GM10248 (cell line): ENCODE measurements around the gene FKBP1A.

ENCODE experiments used
- CTCF ChIA-PET: fragments of 300-600 bp; sonication (Branson Sonifier 250); formaldehyde crosslinking; extraction: SDS; loops from one replicate; lab custom pipeline; 2021; ENCODE audit warnings: antibody characterized with exemption; lab: Yijun Ruan, JAX
- POLR2A ChIA-PET: fragments of 350-650 bp; sonication (Branson Sonifier 250); formaldehyde crosslinking; extraction: SDS; loops from one replicate; lab custom pipeline; 2020; ENCODE audit warnings: antibody characterized with exemption; lab: Yijun Ruan, JAX
- DNase-seq: peaks from one replicate; pipeline ENCODE4 v3.0.0; 2012; ENCODE audit errors: extremely low spot score
- TF ChIP-seq, protein P1 (sequence below): IDR thresholded peaks from 2 replicates; pipeline ENCODE4 v1.5.1; 2012; ENCODE audit warnings: mild to moderate bottlenecking, low read depth; ENCODE audit errors: extremely low read depth, missing control alignments, control extremely low read depth

The FKBP1A gene

DNA sequence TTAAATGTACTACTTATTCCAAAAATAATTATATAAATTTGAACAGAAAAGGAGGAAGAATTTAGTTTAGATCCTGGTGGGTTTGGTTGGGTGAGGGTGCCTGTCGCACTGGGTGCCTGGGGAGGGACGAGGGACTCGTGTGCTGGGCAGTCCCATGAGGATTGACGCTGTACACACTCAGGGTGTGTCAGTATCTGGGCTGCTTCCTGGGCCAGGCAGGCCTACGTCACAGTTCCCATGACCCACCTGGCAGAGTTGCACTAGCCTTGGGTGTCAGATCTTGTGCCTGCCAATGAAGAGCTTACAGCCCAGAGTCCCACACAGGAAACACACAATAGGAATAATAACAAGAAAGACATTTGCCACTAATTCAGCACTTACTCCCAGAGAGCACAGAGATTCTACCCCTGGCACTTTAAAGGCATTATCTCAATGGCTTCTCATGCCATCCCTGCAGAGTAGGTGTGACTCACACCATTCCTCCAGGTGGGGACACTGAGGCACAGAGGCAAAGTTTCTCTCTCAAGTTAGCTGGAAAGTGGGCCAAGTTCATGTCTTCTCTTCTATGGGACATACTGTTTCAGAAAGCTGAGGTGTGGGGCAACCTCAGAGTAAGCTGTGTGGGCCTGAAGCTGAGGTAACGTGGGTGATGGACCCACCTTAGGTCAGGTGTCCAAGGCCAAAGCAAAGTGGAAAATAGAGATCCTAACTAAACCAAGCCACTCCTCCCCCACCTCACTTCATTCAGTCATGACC, 62.6 kb downstream of the FKBP1A start:
- TF ChIP-seq, protein P1, sequence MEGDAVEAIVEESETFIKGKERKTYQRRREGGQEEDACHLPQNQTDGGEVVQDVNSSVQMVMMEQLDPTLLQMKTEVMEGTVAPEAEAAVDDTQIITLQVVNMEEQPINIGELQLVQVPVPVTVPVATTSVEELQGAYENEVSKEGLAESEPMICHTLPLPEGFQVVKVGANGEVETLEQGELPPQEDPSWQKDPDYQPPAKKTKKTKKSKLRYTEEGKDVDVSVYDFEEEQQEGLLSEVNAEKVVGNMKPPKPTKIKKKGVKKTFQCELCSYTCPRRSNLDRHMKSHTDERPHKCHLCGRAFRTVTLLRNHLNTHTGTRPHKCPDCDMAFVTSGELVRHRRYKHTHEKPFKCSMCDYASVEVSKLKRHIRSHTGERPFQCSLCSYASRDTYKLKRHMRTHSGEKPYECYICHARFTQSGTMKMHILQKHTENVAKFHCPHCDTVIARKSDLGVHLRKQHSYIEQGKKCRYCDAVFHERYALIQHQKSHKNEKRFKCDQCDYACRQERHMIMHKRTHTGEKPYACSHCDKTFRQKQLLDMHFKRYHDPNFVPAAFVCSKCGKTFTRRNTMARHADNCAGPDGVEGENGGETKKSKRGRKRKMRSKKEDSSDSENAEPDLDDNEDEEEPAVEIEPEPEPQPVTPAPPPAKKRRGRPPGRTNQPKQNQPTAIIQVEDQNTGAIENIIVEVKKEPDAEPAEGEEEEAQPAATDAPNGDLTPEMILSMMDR: no peak
- no peak for DNase-seq
- POLR2A ChIA-PET: no interaction called here
- CTCF ChIA-PET: interaction anchor here (1.0 to 1.7 kb wide), 6 partner anchors 10 to 137 kb away, joined by 3 to 5 read pairs (median 4); partner anchors contain the start of gene NSFL1C

DNA sequence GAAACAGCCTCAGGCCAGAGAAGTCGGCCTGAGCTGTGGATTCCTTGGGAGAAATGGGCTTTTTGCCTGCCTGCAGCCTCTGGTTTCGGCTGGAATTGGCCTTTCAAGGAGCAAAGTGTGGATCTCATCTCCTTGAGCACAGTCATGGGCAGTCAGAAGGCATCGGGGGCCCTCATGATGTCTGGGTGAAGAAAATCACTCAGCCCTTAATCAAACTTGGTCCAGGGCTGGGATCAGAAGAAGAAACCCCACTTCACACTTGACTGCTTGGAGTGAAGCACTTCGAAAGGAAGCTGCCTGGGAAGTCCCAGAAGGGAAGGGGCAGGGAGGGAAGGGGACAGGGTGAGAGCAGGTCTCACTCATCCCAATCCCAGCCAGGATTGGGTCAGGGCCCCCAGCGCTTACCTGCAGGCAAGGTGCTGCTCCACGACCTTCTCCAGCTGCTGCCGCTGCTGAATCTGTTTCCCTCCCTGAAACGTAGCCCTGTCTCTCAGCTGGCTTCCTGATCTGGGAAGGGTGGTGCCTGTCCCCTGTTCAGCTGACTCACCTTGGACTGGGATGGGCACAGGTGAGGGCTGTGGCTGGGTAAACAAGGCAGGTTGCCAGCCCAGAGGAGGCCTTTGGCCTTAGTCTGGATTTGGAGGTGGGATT, 64.0 kb downstream of the FKBP1A start, which contains the start of gene SDCBP2:
TSS of gene SDCBP2 (minus strand) at position 460 of the 651 bp plus-strand sequence. CDS start 8,723 bp downstream, outside the sequence.
- POLR2A ChIA-PET: interaction anchor here (0.7 kb wide), 1 partner anchor 62 kb away, joined by 3 read pairs; the partner anchor contains the start of gene SNPH
- no peak for DNase-seq
- TF ChIP-seq, protein P1: no peak
- CTCF ChIA-PET: interaction anchor here (0.7 to 1.4 kb wide), 6 partner anchors 11 to 448 kb away, joined by 3 to 4 read pairs (median 3); no protein-coding TSS in a partner anchor

DNA sequence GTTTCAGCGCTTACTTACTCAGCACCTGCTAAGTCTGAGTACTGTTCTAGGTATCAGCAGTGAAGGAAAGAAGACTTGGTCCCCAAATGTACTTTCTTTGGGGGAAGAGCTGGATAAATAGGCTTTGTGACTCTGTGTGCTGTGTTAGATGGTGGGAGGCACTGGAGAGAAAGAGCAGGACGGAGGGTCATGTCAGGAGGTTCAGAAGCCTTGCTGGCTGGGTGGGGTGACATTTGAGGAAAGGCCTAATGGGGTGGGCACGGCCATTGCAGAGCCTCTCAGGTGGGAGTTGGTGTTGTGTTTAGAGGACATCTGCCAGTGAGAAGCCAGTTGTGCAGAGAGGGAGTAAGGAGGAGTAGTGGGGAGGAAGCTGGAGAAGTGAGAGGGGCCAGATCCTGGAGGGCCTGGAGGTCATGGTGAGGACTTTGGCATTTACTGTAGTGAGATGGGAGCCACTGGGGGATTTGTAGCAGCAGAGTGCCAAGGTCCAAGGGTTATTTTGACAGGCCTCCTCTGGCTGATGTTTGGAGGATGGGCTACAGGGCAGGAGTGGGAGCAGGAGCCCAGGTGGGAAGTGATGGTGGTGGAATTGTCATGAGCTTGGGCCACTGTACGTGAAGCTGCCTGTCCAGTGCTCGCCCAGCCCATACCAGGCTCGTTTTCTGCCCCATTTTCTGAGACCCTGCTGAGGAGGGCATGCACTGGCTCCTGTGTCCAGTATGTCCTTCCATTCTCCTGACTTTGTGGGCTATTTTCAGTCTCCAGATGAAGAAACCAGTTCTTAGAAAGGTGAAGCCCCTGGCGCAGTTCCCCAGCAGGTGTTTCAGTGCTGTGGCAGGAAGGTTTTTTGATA, 64.8 kb downstream of the FKBP1A start:
- CTCF ChIA-PET: interaction anchor here (1.0 to 1.6 kb wide), 4 partner anchors 13 to 109 kb away, joined by 3 to 5 read pairs (median 4); no protein-coding TSS in a partner anchor
- no peak for DNase-seq
- TF ChIP-seq, protein P1: no peak
- POLR2A ChIA-PET: no interaction called here

DNA sequence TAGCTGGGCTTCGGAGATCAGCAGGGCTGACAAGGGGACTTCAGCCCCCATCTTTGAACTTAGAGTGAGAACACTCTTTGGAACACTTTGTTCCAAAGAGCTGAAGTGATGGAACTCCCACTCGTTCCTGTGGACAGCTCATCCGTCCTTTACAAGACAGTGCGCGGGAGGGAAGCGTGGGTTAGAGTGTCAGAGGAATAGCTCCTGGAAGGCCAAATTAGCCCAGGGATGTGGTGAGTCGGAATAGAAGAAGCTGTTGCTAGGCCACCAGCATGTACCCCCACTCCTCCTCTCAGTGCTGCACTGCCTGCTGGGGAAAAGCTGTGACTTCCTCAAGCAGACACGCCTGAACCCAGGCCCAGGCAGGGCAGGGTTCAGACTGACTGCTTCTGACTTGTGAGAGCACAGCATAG, 65.6 kb downstream of the FKBP1A start:
- TF ChIP-seq, protein P1: no peak
- ChIA-PET CTCF (interaction anchor here (1.0 to 1.6 kb wide), 6 partner anchors 12 to 109 kb away, joined by 3 to 6 read pairs (median 4); no protein-coding TSS in a partner anchor), POLR2A (no interaction called here)
- DNase-seq: no peak

DNA sequence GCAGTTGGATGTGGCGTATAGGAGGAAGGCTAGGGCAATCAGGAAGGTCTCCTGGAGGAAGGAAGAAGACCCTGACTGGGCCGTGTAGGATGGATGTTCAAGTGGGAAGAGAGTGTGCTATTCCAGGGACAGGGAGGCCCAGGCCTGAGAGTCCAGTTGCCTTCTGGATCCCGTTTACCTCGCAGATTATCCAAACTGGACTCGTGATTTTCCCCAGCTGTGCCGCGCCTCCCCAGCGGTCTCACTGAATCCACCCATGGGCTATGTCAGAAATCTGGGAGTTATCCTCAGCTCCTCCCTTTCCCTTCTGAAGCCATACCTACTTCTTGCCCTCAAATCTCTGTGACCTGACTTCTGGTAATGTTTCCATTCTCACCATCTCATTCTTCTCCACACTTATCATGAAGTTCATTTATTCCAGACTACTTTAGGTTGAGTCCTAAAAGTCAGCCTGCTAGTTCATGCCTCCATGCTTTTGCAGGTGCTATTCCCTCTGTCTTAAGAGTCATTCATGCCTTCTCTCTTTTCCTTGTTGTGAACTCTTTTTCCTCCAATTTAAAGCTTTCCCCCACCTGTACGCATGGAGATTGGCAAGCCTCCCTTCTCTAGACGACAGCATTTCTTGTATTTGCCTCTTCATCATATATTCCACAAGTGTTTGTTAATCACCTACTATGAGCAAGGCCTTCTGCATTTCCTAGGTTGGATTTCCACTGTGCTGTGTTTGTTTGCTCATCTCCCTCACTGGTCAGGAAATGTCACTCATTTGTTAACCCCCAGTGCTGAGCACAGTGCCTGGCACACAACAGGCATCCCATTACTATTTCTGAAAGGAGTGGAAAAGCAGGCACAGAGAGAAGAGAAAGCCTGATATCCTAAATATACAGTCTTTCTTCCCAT, 66.6 kb downstream of the FKBP1A start:
- POLR2A ChIA-PET: interaction anchor here (0.7 to 1.3 kb wide), 3 partner anchors 51 to 141 kb away, joined by 3 to 7 read pairs (median 3); partner anchors contain the start of gene NSFL1C
- CTCF ChIA-PET: interaction anchor here (0.6 to 1.6 kb wide), 7 partner anchors 11 to 73 kb away, joined by 3 to 6 read pairs (median 4); no protein-coding TSS in a partner anchor
- TF ChIP-seq, protein P1: no peak
- no peak for DNase-seq
